GM19023 (cell line): Measurements from ENCODE around the gene NCOA5.

Experiments
- ATAC-seq: cut with Tn5 transposase; IDR thresholded peaks from one replicate; pipeline ENCODE4 v1.9.1; 2021; ENCODE audit warnings: mild to moderate bottlenecking, moderate library complexity; ENCODE audit not compliant: unreplicated experiment

The NCOA5 gene

GRCh38 chr20:46044896-46045295 is 44.9 kb downstream of the NCOA5 start:
- ATAC-seq = no peak

GRCh38 chr20:46043556-46043955 is 46.2 kb downstream of the NCOA5 start:
- ATAC-seq = no peak

GRCh38 chr20:46040902-46041535 is 48.7 kb downstream of the NCOA5 start:
- ATAC-seq = no peak

GRCh38 chr20:46037036-46037435 is 52.7 kb downstream of the NCOA5 start:
- no peak for ATAC-seq

- ATAC-seq = no peak
These were observed 53.4 kb downstream of the NCOA5 start for GRCh38 chr20:46036370-46036769.

- no peak for ATAC-seq
These were observed 54.0 kb downstream of the NCOA5 start for GRCh38 chr20:46035713-46036112.

GRCh38 chr20:46035253-46035652 is 54.5 kb downstream of the NCOA5 start:
- no peak for ATAC-seq

GRCh38 chr20:46034039-46034438 is 55.7 kb downstream of the NCOA5 start:
- no peak for ATAC-seq

- no peak for ATAC-seq
These were observed 58.0 kb downstream of the NCOA5 start for GRCh38 chr20:46031701-46032254.

GRCh38 chr20:46031014-46031569 is 58.7 kb downstream of the NCOA5 start:
- no peak for ATAC-seq

- no peak for ATAC-seq
These were observed 59.3 kb downstream of the NCOA5 start for GRCh38 chr20:46030284-46031013.

GRCh38 chr20:46028772-46029371 is 60.9 kb downstream of the NCOA5 start, which contains the start of gene SLC12A5:
TSS of gene SLC12A5 (plus strand) at chr20:46029215. CDS start at chr20:46029345, 130 bp downstream.
- ATAC-seq = no peak

- ATAC-seq = no peak
These were observed 61.7 kb downstream of the NCOA5 start for GRCh38 chr20:46028110-46028509.

GRCh38 chr20:46027245-46027853 is 62.4 kb downstream of the NCOA5 start:
- no peak for ATAC-seq

- ATAC-seq = no peak
These were observed 64.4 kb downstream of the NCOA5 start for GRCh38 chr20:46025376-46025783.

GRCh38 chr20:46023999-46024398 is 65.8 kb downstream of the NCOA5 start:
- no peak for ATAC-seq

GRCh38 chr20:46023148-46023484 is 66.6 kb downstream of the NCOA5 start:
- no peak for ATAC-seq

GRCh38 chr20:46022411-46023147 is 67.2 kb downstream of the NCOA5 start:
- no peak for ATAC-seq

- no peak for ATAC-seq
These were observed 68.1 kb downstream of the NCOA5 start for GRCh38 chr20:46021361-46022359.
